Measurements from ENCODE around the gene ZNF385B. TPM values are rescaled to one million over a fixed set of nuclear protein-coding genes. Genes with fewer than 3 reads are reported as not detected.

Gene ZNF385B
- total RNA-seq, 2 donors from 2014 or later, result not detected

DNA sequence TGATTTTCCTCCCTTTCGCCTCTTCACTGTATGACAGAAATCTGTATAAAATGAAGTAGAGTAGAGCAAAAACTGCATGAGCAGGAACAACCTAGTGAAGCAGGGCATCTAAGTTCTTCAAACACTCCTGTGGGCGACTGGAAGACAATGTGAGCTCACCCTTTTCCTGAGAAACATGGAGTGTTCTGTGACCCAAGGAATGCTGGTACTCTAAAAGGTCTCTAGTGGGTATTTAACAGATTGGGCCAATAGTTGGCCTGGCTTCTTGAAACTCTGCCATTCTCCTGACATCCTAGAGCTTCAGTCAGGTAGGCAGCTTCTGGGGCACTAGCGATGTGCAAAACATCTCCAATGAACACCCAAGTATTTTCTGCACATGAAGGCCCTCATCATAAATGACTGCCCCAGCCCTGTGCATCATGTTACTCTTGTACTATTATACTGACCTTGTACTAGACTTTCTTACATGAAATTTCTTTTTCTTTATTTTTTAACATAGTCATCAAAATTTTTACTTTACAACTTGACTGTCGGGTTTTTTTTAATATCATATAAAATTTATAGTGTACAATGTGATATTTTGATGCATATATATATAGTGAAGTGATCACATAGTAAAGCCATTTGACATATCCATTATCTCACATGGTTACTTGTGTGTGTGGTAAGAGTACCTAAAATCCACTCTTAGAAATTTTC lies 302.2 kb downstream of the ZNF385B start:
- no peak for ATAC-seq
- DNase-seq, result no peak
- H3K36me3 Mint-ChIP-seq (ENCODE audit: low read depth), result no peaks in the 10 kb centered on the region

DNA sequence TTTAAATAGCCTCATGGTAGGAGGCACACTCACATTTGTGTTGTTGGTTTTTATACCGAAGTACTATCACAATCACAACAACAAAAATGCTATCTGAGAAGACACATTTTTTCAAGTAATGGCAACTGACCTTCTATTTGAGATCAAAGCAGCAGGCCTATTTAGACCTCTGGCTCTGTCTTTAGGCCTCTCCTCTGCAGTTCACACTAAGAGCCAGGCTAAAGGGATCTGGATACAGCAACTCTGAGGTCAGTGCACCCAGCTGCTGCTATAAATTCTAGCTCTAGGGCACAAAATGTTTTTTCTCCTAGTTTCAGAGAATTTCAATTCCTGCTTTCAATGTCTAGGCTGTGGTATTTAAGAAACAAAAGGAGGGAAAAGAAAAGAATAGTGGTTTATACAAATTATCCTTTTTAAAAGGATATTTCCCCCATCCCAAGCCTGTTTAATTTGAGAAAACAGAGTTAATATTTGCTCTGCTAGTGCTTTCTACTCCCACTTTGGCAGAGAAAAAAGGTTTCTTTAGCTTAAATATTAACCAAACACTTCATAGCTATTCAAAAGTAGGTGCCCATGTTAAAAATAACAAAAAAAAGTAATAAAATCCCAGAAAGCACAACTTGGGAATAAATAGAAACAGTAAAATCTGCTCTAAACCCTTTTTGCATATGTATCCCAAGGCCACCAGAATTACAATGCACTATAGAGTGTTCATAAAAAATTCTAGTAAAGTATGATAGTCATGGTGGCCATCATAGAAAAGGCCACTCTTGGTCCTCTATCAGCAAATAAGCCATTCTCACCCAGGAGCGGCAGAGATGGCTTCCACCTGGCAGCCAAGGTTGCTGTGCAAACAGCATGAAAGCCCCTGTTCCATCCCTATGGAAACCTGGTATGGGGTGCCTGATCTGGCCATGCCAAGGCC lies 303.1 kb downstream of the ZNF385B start:
- Mint-ChIP-seq H3K27me3 (no peaks in the 10 kb centered on the region), H3K27ac (no peak overlapping the region), H3K36me3 (ENCODE audit: low read depth) (no peaks in the 10 kb centered on the region), H3K4me3 (no peak overlapping the region), H3K4me1 (no peaks in the 10 kb centered on the region)
- DNase-seq (no peak), ATAC-seq (no peak)
- no peaks in the 10 kb centered on the region for H3K9me3 ChIP-seq (ENCODE audit: control insufficient read depth, low read length, poor library complexity, severe bottlenecking)

More for the DNA sequence above, 302.2 kb downstream of the ZNF385B start:
- no peak overlapping the region for H3K4me3 Mint-ChIP-seq
- no peaks in the 10 kb centered on the region for H3K9me3 ChIP-seq (ENCODE audit: control insufficient read depth, low read length, poor library complexity, severe bottlenecking)
- H3K27ac Mint-ChIP-seq, result no peak overlapping the region
- H3K4me1 Mint-ChIP-seq, result no peaks in the 10 kb centered on the region
- no peaks in the 10 kb centered on the region for H3K27me3 Mint-ChIP-seq

DNA sequence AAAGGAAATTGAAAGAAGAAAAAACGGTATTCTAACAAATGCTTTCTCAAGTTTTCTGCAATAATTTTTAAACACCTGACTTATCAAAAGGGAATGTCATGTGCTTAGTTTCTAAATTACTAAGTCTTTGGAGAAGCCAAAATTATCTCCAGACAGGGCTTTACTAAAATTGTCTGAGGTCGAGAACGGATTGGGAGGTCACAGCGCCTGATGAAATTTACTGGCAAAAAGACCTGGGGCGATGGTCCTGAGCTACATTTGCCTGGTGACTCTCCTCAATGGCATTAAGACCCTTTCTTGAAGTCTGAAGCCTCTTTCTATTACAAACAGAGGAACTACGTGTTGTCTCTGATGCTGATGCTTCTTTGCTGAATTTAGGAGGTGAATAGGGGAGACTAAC lies 305.0 kb downstream of the ZNF385B start:
- ATAC-seq (no peak), DNase-seq (no peak)
- H3K4me1 Mint-ChIP-seq, result no peaks in the 10 kb centered on the region
- H3K27me3 Mint-ChIP-seq, result no peaks in the 10 kb centered on the region
- H3K4me3 Mint-ChIP-seq, result no peak overlapping the region
- no peaks in the 10 kb centered on the region for H3K36me3 Mint-ChIP-seq (ENCODE audit: low read depth)
- H3K27ac Mint-ChIP-seq, result no peak overlapping the region
- H3K9me3 ChIP-seq (ENCODE audit: control insufficient read depth, low read length, poor library complexity, severe bottlenecking), result no peaks in the 10 kb centered on the region

DNA sequence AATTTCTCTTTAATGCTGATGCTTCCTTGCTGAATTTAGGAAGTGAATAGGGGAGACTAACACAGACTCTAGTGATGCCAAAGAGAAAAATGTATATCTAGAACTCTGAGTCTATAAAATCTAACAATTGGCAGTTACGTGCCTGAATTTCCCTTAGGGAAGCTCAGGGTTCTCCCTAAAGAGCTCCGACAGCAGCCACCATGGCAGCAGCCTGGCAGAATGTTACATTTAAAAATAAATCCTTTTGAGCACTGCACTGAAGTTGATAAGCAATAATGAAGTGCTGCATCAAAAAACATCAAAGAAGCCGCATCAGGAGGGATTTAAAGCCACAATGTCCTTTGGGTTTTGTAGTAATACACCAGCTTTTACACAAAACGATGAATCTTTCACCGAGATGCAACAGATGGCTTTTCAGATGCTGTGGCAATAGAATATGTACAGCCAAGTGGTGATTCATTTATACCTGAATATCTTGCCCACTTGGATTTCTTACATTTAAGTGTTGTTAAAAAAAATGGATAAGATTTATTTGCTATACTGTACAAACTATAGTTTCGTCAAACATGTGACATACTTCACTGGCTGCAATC lies 305.6 kb downstream of the ZNF385B start:
- Mint-ChIP-seq H3K4me1 (no peaks in the 10 kb centered on the region), H3K27me3 (no peaks in the 10 kb centered on the region), H3K36me3 (ENCODE audit: low read depth) (no peaks in the 10 kb centered on the region), H3K4me3 (no peak overlapping the region), H3K27ac (no peak overlapping the region)
- no peak for ATAC-seq
- no peak for DNase-seq
- H3K9me3 ChIP-seq (ENCODE audit: control insufficient read depth, low read length, poor library complexity, severe bottlenecking), result no peaks in the 10 kb centered on the region

DNA sequence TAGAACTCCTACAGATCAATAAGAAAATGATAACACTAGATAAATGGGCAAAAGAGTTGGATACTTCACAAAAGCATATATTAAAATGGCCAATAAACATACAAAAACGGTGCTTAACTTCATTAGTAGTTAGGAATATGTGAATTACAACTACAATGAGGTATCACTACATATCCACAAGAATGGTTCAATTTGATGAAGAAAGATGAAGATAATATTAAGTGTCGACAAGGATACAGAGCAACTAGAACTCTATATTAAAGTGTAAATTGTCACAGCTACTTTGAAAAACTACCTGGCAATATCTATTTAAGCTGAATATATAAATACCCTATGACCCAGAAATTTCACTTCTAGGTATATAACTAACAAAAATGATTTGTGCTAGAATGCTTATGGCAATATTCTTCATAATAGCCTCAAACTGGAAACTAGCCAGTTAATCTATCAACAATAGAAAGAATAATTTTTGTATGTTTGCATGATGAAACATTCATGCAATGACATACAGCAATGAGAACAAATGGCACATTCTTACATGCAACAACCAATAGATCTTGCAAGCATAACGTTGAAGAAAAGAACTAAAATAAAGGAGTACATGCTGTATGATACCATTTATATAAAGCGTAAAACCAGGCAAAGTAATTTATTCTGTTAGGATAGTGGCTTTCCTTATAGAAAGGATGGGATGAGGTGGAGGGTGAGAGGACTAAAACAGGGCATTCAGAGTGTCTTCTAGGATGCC lies 306.6 kb downstream of the ZNF385B start:
- DNase-seq (no peak), ATAC-seq (no peak)
- H3K27me3 Mint-ChIP-seq, result no peaks in the 10 kb centered on the region
- no peak overlapping the region for H3K4me3 Mint-ChIP-seq
- no peaks in the 10 kb centered on the region for H3K9me3 ChIP-seq (ENCODE audit: control insufficient read depth, low read length, poor library complexity, severe bottlenecking)
- H3K4me1 Mint-ChIP-seq, result no peaks in the 10 kb centered on the region
- no peaks in the 10 kb centered on the region for H3K36me3 Mint-ChIP-seq (ENCODE audit: low read depth)
- no peak overlapping the region for H3K27ac Mint-ChIP-seq

DNA sequence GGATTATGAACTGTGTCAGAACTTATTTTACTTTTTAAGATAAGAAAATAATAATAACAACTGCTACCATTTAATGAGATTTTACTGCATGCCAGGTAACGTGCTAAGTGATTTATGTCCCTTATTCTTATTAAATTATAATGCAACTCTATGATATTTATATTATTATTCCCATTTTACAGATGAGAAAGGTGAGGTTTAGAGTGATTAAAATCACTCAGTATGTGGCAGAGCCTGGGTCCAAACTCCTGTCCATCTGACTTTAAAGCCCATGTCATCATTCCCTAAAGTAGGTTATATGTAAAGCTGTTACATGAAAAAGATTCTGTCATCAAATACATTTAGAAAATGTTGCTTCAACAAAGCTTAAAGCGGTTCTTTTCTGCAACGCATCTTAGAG lies 308.0 kb downstream of the ZNF385B start:
- ATAC-seq (no peak), DNase-seq (no peak)
- Mint-ChIP-seq H3K27me3 (no peaks in the 10 kb centered on the region), H3K36me3 (ENCODE audit: low read depth) (no peaks in the 10 kb centered on the region), H3K4me1 (no peaks in the 10 kb centered on the region), H3K4me3 (no peak overlapping the region), H3K27ac (no peak overlapping the region)
- no peaks in the 10 kb centered on the region for H3K9me3 ChIP-seq (ENCODE audit: control insufficient read depth, low read length, poor library complexity, severe bottlenecking)

DNA sequence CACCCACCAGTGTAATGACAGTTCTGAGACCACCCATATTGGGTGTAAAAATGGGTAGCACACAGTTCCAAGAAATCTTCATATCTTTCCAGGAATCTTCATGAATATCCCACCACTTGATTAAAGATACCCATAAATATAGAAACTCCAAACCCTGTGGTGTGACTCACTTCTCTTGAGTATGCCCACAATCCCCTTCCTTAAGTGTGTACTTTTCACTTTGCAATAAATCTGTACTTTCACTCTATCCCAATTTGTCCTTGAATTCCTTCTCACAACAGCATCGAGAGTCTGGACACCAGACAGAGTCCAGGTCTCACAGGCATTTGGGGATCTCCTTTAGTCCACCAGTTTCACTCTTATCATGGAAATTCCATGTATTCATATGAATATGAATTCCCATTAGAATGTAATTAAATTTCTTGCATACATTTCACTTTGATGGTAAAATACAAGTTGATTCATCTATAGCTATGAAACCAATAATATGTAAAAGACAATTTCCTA lies 309.8 kb downstream of the ZNF385B start:
- DNase-seq, result no peak
- no peak overlapping the region for H3K4me3 Mint-ChIP-seq
- no peak overlapping the region for H3K27ac Mint-ChIP-seq
- no peaks in the 10 kb centered on the region for H3K36me3 Mint-ChIP-seq (ENCODE audit: low read depth)
- peaks cover under 1% of the 10 kb centered on the region for H3K27me3 Mint-ChIP-seq
- H3K9me3 ChIP-seq (ENCODE audit: control insufficient read depth, low read length, poor library complexity, severe bottlenecking), result no peaks in the 10 kb centered on the region
- H3K4me1 Mint-ChIP-seq, result no peaks in the 10 kb centered on the region
- no peak for ATAC-seq

DNA sequence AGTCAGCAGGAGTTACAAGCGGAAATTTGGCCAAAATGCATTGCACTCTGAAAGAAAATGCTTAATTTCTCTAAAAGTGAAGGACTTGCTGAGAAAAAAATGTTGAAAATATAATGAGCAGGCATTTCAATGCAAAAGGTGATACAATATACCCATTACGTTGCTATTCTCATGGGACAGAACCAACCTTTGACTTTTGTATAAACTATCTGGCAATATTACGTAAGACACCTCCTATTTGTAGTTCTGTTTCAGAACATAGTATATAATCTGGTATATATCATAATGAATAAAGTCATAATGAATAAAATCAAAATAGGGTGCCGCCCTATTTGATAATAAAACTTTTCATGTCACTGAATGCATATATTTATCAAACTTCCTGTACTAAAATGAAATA lies 310.6 kb downstream of the ZNF385B start:
- Mint-ChIP-seq H3K27ac (no peak overlapping the region), H3K4me1 (no peaks in the 10 kb centered on the region), H3K27me3 (peaks cover 5% of the 10 kb centered on the region), H3K4me3 (no peak overlapping the region), H3K36me3 (ENCODE audit: low read depth) (no peaks in the 10 kb centered on the region)
- no peaks in the 10 kb centered on the region for H3K9me3 ChIP-seq (ENCODE audit: control insufficient read depth, low read length, poor library complexity, severe bottlenecking)
- ATAC-seq, result no peak
- no peak for DNase-seq

DNA sequence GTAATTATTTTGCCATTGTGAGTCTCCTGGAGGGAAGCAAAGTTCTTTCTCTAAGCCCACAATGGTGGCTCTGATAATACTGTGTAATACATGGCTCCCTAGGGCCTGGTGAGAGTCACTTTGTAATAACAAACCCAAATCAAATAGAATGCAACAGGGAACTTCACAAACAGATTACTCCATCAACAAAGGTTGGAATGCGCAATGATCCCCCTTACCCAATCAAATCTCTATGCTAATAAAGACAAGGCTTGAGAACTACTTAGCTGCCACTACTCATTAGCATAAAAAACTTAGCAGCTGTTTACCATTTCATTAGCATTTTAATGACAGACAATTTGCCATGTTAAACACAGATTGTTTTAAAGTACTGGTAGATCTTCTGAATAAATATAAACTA lies 311.2 kb downstream of the ZNF385B start:
- no peak overlapping the region for H3K4me3 Mint-ChIP-seq
- H3K36me3 Mint-ChIP-seq (ENCODE audit: low read depth), result no peaks in the 10 kb centered on the region
- peaks cover 5% of the 10 kb centered on the region for H3K27me3 Mint-ChIP-seq
- no peaks in the 10 kb centered on the region for H3K4me1 Mint-ChIP-seq
- H3K27ac Mint-ChIP-seq, result no peak overlapping the region
- no peak for DNase-seq
- no peak for ATAC-seq
- H3K9me3 ChIP-seq (ENCODE audit: control insufficient read depth, low read length, poor library complexity, severe bottlenecking), result no peaks in the 10 kb centered on the region

DNA sequence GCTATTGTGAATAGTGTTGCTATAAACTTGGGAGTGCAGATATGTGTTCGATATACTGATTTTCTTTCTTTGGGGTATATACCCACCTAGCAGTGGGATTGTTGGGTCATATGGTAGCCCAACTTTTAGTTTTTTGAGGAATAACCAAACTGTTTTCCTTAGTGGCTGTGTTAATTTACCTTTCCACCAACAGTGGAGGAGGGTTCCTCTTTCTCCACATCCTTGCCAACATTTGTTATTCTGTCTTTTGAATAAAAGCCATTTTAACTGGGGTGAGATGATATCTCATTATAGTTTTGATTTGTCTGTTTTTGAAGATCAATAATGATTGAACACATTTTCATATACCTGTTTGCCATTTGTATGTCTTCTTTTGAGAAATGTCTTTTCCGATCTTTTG lies 314.8 kb downstream of the ZNF385B start:
- H3K36me3 Mint-ChIP-seq (ENCODE audit: low read depth), result no peaks in the 10 kb centered on the region
- H3K4me1 Mint-ChIP-seq, result no peaks in the 10 kb centered on the region
- no peaks in the 10 kb centered on the region for H3K9me3 ChIP-seq (ENCODE audit: control insufficient read depth, low read length, poor library complexity, severe bottlenecking)
- H3K27me3 Mint-ChIP-seq, result peaks cover 5% of the 10 kb centered on the region
- ATAC-seq (no peak), DNase-seq (no peak)
- H3K27ac Mint-ChIP-seq, result no peak overlapping the region
- H3K4me3 Mint-ChIP-seq, result no peak overlapping the region

DNA sequence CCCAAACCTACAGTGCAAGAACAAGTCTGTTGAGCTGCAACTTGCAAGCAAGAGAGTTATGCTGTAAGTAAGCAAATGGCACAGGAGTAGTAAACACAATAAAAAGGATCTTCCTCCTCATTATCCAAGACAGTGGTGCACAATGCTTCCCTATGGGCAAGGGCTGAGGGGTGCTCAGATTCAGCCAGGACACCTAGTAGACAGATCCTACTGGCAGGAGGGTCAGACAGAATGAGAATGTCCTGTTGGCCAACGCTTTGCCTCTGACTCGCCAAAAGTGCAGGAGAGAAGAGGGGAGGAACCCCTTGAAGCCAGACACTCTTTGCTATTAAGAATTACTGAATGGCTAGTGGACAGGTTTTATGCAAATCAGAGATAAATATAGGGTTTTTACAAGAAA lies 316.4 kb downstream of the ZNF385B start:
- no peaks in the 10 kb centered on the region for H3K9me3 ChIP-seq (ENCODE audit: control insufficient read depth, low read length, poor library complexity, severe bottlenecking)
- Mint-ChIP-seq H3K4me1 (no peaks in the 10 kb centered on the region), H3K27me3 (peaks cover 5% of the 10 kb centered on the region), H3K27ac (no peak overlapping the region), H3K4me3 (no peak overlapping the region), H3K36me3 (ENCODE audit: low read depth) (no peaks in the 10 kb centered on the region)
- DNase-seq (no peak), ATAC-seq (no peak)

DNA sequence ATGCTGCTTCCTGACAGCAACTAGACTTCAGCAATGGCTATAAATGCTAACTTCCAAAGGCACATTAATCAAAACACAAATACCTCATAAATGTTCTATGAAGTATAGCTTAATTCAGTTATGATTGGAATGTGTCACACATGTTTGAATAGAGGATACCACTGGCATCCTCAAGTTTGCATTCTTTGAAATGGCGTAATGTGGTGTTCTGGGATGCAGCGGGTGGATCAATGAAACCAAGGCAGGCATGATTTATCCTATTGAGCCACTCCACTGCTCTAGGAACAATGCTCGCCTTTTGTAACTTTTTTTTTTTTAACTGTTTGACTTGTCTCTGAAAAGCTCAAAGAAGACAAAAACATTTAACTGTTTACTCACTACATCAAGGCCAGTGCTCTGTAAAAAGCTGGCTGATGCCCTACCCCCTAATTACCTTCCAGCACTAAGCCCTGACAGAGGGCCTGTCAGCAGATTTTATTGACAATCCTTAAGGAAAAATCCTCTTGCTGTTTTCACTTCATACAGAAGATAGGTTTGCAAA lies 318.0 kb downstream of the ZNF385B start:
- no peaks in the 10 kb centered on the region for H3K4me1 Mint-ChIP-seq

More for the DNA sequence above, 318.0 kb downstream of the ZNF385B start:
- Mint-ChIP-seq H3K27me3 (peaks cover 5% of the 10 kb centered on the region), H3K36me3 (ENCODE audit: low read depth) (no peaks in the 10 kb centered on the region), H3K4me3 (no peak overlapping the region), H3K27ac (no peak overlapping the region)
- H3K9me3 ChIP-seq (ENCODE audit: control insufficient read depth, low read length, poor library complexity, severe bottlenecking), result no peaks in the 10 kb centered on the region
- ATAC-seq (no peak), DNase-seq (no peak)

Measured in T-helper 17 cell (primary cell).